Measurements from ENCODE around the gene ZNF141.
"Not testable (repeated sequence)": the region's sequence is repeated elsewhere in the genome, so short reads cannot be mapped to it uniquely, and the experiment has no call there.

The ZNF141 gene

DNA sequence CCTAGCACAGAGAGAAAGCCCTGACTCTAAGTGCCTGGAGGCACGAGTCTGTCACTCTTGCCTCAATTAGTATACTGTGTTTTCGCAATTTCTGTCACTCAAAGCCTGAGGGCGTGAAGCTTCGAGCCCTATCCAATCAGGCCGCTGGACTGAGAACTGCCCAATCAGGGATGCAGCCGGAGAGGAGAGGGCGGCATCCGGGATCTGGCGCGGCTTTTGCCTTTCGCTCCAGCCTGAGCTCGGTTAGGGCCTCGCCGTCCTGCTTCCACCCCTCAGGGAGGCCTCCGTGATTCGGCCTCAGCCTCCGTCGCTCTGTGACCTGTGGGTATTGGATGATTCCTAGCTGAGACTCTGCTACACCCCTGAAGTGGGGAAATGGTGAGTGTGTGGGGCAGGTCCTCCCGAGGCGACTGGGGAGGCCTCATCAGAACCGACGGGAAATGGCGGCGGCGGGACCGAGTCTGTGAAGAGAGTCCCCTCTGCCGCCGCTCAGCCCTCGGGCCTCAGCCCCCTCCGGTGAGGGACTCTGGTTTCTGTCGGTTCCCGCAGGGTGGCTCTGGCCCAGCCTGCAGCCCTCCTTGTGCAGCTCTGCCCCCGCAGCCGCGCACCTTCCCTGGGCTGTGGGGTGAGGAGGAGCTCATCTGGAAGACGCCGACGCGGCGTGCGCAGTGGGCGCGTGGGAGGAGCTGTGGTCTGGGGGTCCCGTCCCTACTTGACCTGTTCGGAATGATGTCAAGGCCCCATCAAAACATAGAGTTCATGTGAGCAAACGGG is 48.5 kb downstream of the ZNF141 start:
- no peak for DNase-seq

DNA sequence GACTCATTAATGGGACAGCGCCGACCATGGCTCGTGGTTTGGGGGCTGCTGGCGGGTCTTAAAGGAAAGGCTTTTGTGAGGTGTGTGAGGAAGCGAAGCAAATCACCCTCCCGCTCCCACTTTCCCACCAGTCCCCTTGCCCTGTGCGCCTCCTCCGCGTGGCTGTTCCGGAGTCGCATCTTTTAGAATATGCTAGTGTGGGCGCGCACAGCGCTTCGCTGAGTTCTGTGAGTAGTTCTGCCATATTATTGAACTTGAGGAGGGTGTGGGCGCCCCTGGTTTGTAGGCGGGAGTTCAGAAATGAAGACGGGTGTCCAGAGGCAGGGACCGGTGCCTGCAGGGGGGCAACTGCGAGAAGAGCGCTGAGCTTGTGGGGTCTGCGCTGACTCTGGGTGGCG is 49.1 kb downstream of the ZNF141 start:
- no peak for DNase-seq

- no peak for DNase-seq
These were observed 66.4 kb downstream of the ZNF141 start for GRCh38 chr4:404006-404405.

DNA sequence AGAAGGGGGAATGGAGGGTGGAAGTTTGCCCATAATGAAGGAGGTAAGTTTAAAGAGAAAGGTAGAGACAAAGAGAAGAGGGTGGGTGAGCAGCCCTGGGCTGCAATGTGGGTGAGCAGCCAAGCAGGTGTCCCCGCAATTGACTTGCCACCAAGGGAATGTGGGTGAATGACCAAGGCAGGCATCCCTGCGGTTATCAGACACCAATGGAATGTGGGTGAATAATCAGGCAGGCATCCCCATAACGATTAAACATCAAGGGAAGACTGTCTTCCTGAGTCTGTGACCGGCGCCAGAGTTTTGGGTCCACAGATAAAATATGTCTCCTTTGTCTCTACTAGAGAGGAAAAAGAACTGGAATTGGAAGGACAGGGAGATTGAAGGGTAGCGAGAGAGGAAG is 70.7 kb downstream of the ZNF141 start:
- not testable (repeated sequence) for DNase-seq

DNA sequence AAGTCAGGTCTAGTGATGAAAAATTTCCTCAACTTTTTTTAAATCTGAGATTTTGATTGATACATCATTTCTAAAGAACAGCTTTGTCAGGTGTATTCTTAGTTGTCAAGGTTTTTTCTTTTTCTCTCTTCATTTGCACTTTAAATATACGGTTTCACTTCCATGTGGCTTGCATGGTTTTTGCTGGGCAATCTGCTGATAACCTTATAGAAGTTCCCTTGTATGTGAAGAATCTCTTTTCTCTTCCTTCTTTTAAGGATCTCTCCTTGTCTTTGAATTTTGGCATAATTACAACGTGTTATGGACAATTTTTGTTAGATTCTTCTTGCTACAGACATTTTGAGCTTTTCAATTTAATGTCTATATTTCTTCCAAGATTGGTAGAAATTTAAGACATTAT is 85.0 kb downstream of the ZNF141 start:
- DNase-seq: no peak
